Measurements from ENCODE around the gene CLDN1.

DNA sequence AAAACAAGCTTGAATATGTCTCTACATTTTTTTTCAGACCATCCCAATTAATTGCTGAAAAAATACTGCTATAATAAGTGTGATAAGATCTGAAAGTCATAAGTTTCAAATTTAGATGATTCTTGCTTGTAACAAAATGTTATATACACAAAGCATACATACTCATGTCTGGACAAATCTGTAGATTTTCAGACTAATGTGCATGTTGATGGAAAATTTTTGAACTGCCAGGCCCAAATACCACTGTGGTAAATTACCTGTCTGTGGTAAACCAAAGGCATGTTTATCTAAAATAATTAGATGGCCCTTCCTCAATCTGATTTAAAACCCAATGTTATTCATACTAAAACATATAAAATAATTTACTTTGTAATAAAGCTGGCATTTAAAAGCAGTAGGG is 34.0 kb upstream of the CLDN1 start:
- TF ChIP-seq, protein P1, sequence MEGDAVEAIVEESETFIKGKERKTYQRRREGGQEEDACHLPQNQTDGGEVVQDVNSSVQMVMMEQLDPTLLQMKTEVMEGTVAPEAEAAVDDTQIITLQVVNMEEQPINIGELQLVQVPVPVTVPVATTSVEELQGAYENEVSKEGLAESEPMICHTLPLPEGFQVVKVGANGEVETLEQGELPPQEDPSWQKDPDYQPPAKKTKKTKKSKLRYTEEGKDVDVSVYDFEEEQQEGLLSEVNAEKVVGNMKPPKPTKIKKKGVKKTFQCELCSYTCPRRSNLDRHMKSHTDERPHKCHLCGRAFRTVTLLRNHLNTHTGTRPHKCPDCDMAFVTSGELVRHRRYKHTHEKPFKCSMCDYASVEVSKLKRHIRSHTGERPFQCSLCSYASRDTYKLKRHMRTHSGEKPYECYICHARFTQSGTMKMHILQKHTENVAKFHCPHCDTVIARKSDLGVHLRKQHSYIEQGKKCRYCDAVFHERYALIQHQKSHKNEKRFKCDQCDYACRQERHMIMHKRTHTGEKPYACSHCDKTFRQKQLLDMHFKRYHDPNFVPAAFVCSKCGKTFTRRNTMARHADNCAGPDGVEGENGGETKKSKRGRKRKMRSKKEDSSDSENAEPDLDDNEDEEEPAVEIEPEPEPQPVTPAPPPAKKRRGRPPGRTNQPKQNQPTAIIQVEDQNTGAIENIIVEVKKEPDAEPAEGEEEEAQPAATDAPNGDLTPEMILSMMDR (IDR thresholded peaks at IDR 0.05; ENCODE audit: borderline replicate concordance, extremely low read depth, low read length, poor library complexity, severe bottlenecking): no peak
- TF ChIP-seq EZH2 (IDR thresholded peaks at IDR 0.05; ENCODE audit: borderline replicate concordance, low read depth, low read length, severe bottlenecking): no peak
